GM18861 (cell line): Measurements from ENCODE around the gene ZMYM4.
"Not testable (repeated sequence)": the region's sequence is repeated elsewhere in the genome, so short reads cannot be mapped to it uniquely, and the experiment has no call there.

Experiments used
- ATAC-seq: cut with Tn5 transposase; IDR thresholded peaks from one replicate; pipeline ENCODE4 v1.9.1; 2021; ENCODE audit not compliant: unreplicated experiment

ZMYM4 gene

GRCh38 chr1:35268282-35269200 lies at the start of gene ZMYM4:
ZMYM4 (plus strand) TSS chr1:35268709; CDS start chr1:35269047, 338 bp downstream.
- ATAC-seq = peak; percentile 72

- no peak for ATAC-seq
These were observed 47.5 kb upstream of the ZMYM4 start for GRCh38 chr1:35220976-35221375.

GRCh38 chr1:35222322-35223083 lies 46.0 kb upstream of the ZMYM4 start:
- no peak for ATAC-seq

- no peak for ATAC-seq
These were observed 45.4 kb upstream of the ZMYM4 start for GRCh38 chr1:35223084-35223630.

- ATAC-seq = no peak
These were observed 42.0 kb upstream of the ZMYM4 start for GRCh38 chr1:35226546-35226945.

- ATAC-seq = no peak
These were observed 38.7 kb upstream of the ZMYM4 start for GRCh38 chr1:35229587-35230360.

- ATAC-seq = no peak
These were observed 37.2 kb upstream of the ZMYM4 start for GRCh38 chr1:35231287-35231686.

- not testable (repeated sequence) for ATAC-seq
These were observed 31.7 kb upstream of the ZMYM4 start for GRCh38 chr1:35236772-35237171.

- ATAC-seq = no peak
These were observed 24.8 kb upstream of the ZMYM4 start for GRCh38 chr1:35243691-35244090.

- no peak for ATAC-seq
These were observed 21.3 kb upstream of the ZMYM4 start for GRCh38 chr1:35247256-35247655.

GRCh38 chr1:35253941-35254340 lies 14.6 kb upstream of the ZMYM4 start:
- no peak for ATAC-seq

- no peak for ATAC-seq
These were observed 13.2 kb upstream of the ZMYM4 start for GRCh38 chr1:35255276-35255675.

GRCh38 chr1:35259561-35259960 lies 8.9 kb upstream of the ZMYM4 start:
- no peak for ATAC-seq

GRCh38 chr1:35261412-35262120 lies 6.9 kb upstream of the ZMYM4 start:
- no peak for ATAC-seq

GRCh38 chr1:35264035-35264434 lies 4.5 kb upstream of the ZMYM4 start:
- no peak for ATAC-seq

- no peak for ATAC-seq
These were observed 3.6 kb upstream of the ZMYM4 start for GRCh38 chr1:35264871-35265270.

- ATAC-seq = no peak
These were observed 2.2 kb upstream of the ZMYM4 start for GRCh38 chr1:35266306-35266705.

GRCh38 chr1:35269201-35269988 lies 886 bp downstream of the ZMYM4 start:
- no peak for ATAC-seq

GRCh38 chr1:35269989-35270289 lies 1.4 kb downstream of the ZMYM4 start:
- no peak for ATAC-seq

GRCh38 chr1:35270836-35271235 lies 2.3 kb downstream of the ZMYM4 start:
- ATAC-seq = no peak
